Activated T-cell treated with anti-CD3 and anti-CD28 coated beads, Interleukin-2, amount 50 U/mL, for 24 hours (primary cell): ENCODE results near the gene ARHGAP18.
A peak's percentile ranks its signal among the peaks of the same experiment; 100 is the strongest.

Source experiments
- DNase-seq: peaks from one replicate; pipeline ENCODE4 v3.0.0-alpha.2; 2020
- H3K27ac Mint-ChIP-seq: 2 replicates; pipeline ENCODE4 v1.8.0; 2020; ENCODE audit warnings: mild to moderate bottlenecking, mixed read lengths
- H3K27me3 Mint-ChIP-seq: 2 replicates; pipeline ENCODE4 v1.8.0; 2020; ENCODE audit warnings: mixed read lengths
- H3K36me3 Mint-ChIP-seq: 2 replicates; pipeline ENCODE4 v1.8.0; 2020; ENCODE audit warnings: low read depth, mixed read lengths
- H3K4me1 Mint-ChIP-seq: 2 replicates; pipeline ENCODE4 v1.8.0; 2020; ENCODE audit warnings: low read depth, mixed read lengths
- H3K4me3 Mint-ChIP-seq: 2 replicates; pipeline ENCODE4 v1.8.0; 2020; ENCODE audit warnings: mild to moderate bottlenecking, moderate library complexity, mixed read lengths
- H3K9me3 Mint-ChIP-seq: 2 replicates; pipeline ENCODE4 v1.8.0; 2020; ENCODE audit warnings: mixed read lengths

The ARHGAP18 gene

DNA sequence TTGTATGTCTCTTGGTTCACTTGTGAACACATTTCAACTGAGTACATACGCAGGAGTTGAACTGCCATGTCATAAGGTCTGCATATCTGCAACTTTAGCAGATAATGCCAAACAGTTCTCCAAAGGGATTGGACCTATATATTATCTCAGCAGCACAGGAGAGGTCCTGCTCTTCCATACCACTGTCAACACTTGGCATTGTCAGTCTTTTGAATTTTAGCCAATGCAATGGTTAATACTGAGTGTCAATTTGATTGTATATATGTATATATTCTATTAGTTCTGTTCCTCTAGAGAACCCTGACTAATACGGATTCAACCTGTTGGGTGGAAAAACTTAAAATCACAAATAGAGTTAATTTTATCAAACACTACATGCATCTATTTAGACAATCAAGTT, 26.1 kb upstream of the ARHGAP18 start:
- Mint-ChIP-seq H3K4me3 (no peak overlapping the region), H3K36me3 (no peaks in the 10 kb centered on the region), H3K4me1 (peaks cover 6% of the 10 kb centered on the region), H3K9me3 (no peaks in the 10 kb centered on the region), H3K27ac (no peak overlapping the region), H3K27me3 (no peaks in the 10 kb centered on the region)
- no peak for DNase-seq

DNA sequence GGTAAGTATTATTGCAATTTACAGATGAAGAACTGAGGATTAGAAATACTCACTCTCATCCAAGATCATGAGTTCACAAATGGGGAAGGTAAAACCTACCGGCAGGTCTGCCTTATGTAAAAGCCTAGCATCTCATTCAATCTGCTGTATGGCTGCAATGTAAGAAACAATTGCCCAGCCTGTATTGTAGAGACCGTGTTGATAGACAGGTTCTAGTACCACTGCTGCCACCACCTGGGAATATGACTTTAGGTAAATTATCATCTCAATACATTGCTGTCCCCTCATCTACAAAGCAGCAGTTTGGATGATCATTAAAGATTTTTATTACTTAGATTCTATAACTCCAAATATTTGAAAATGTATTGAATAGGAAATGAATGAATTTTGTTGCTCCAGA, 23.3 kb upstream of the ARHGAP18 start:
- Mint-ChIP-seq H3K4me3 (no peak overlapping the region), H3K4me1 (peaks cover 12% of the 10 kb centered on the region), H3K27me3 (no peaks in the 10 kb centered on the region)

GRCh38 chr6:129732542-129732941, 22.6 kb upstream of the ARHGAP18 start:
- no peaks in the 10 kb centered on the region for H3K9me3 Mint-ChIP-seq
- H3K27ac Mint-ChIP-seq = no peak overlapping the region
- H3K27me3 Mint-ChIP-seq = no peaks in the 10 kb centered on the region
- H3K36me3 Mint-ChIP-seq = no peaks in the 10 kb centered on the region
- H3K4me1 Mint-ChIP-seq = peaks cover 12% of the 10 kb centered on the region
- no peak for DNase-seq
- no peak overlapping the region for H3K4me3 Mint-ChIP-seq

More for the DNA sequence above, 23.3 kb upstream of the ARHGAP18 start:
- H3K9me3 Mint-ChIP-seq = no peaks in the 10 kb centered on the region
- H3K36me3 Mint-ChIP-seq = no peaks in the 10 kb centered on the region
- no peak overlapping the region for H3K27ac Mint-ChIP-seq
- DNase-seq = no peak

DNA sequence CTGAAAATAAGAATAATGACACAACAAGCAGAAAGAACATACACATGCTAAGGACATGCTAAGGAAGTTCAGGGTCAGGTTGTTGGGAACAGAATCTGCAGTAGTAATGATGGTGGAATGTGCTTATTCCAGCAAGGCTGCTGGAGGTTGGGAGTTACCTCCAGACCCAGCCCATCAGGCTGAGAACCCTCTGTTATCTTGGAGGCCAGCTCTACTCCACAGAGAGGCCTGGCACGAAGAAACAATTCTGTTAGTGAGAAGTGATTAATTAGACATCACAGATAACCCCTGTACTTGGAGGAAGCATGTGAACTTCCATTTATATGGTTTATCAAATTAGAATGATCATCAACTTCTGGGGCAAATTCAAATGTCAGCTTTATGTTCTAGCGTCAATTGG, 22.1 kb upstream of the ARHGAP18 start:
- Mint-ChIP-seq H3K36me3 (no peaks in the 10 kb centered on the region), H3K27me3 (no peaks in the 10 kb centered on the region), H3K27ac (no peak overlapping the region), H3K4me3 (no peak overlapping the region), H3K4me1 (peaks cover 12% of the 10 kb centered on the region), H3K9me3 (no peaks in the 10 kb centered on the region)
- no peak for DNase-seq

- Mint-ChIP-seq H3K27ac (peak overlapping the region; percentile 22), H3K9me3 (no peaks in the 10 kb centered on the region), H3K36me3 (no peaks in the 10 kb centered on the region), H3K27me3 (no peaks in the 10 kb centered on the region), H3K4me3 (no peak overlapping the region), H3K4me1 (peaks cover 12% of the 10 kb centered on the region)
- no peak for DNase-seq
These were observed 21.5 kb upstream of the ARHGAP18 start for GRCh38 chr6:129731428-129731827.

DNA sequence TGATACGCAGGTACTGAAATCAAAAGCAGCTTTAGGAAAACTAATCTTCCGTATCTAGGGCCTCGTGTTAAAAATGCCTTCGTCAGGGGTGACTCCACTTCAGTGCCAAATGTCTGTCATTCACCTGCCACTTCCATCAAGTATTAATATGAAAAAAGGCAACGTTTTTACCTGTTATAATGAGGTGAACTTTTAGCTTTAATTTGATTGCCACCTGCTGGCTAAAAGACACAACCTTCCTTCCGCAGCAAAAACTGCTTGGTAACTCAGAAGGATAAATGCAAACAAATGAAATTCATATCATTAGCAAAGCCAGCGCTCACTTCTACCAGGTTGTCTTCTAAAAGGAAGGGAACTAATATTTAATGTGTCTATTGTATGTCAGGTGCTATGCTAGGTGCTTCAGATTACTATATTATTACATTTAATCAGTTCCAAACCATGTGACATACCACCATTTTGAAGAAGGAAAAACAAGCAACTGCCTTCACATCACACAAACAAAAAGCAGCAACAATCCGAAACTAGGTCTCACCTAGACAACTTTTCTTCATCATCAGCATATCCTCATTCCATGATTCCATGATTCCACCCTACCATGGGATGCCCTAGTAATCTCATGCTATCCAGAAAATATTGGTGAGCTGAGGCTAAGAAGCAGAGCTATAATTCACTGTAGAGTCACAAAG, 20.6 kb upstream of the ARHGAP18 start:
- peak overlapping the region; percentile 45 for H3K27ac Mint-ChIP-seq

GRCh38 chr6:129726650-129727049, 16.7 kb upstream of the ARHGAP18 start:
- no peak for DNase-seq
- no peaks in the 10 kb centered on the region for H3K27me3 Mint-ChIP-seq
- H3K36me3 Mint-ChIP-seq = no peaks in the 10 kb centered on the region
- H3K4me1 Mint-ChIP-seq = peaks cover 8% of the 10 kb centered on the region
- no peaks in the 10 kb centered on the region for H3K9me3 Mint-ChIP-seq
- H3K4me3 Mint-ChIP-seq = no peak overlapping the region
- H3K27ac Mint-ChIP-seq = no peak overlapping the region

More for the DNA sequence above, 20.6 kb upstream of the ARHGAP18 start:
- peaks cover 14% of the 10 kb centered on the region for H3K4me1 Mint-ChIP-seq
- no peaks in the 10 kb centered on the region for H3K27me3 Mint-ChIP-seq
- no peak overlapping the region for H3K4me3 Mint-ChIP-seq
- no peaks in the 10 kb centered on the region for H3K36me3 Mint-ChIP-seq
- no peaks in the 10 kb centered on the region for H3K9me3 Mint-ChIP-seq
- no peak for DNase-seq

DNA sequence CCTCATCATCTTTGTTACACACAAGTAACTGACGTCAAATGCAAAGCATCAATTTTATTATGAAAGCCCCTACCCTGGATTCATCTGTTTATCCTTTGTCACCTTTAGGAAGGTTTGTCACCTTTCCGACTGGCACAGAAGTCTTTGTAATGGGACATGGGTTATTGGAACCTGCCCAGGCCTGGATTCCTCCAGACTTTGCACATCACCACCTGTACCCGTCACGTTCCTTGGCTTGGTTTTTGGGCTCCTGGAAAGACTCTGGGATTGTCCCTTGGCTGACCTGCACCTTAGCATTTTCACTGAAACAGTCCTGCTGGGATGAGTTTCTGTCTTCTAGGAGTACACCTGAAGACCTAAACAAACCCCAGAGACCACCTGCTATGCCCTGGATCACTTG, 15.4 kb upstream of the ARHGAP18 start:
- H3K4me1 Mint-ChIP-seq = peaks cover 4% of the 10 kb centered on the region
- no peak overlapping the region for H3K4me3 Mint-ChIP-seq
- no peaks in the 10 kb centered on the region for H3K9me3 Mint-ChIP-seq
- no peaks in the 10 kb centered on the region for H3K27me3 Mint-ChIP-seq
- no peaks in the 10 kb centered on the region for H3K36me3 Mint-ChIP-seq
- no peak overlapping the region for H3K27ac Mint-ChIP-seq
- DNase-seq = no peak

GRCh38 chr6:129719692-129720091, 9.7 kb upstream of the ARHGAP18 start:
- Mint-ChIP-seq H3K27ac (no peak overlapping the region), H3K27me3 (no peaks in the 10 kb centered on the region), H3K9me3 (no peaks in the 10 kb centered on the region), H3K36me3 (no peaks in the 10 kb centered on the region), H3K4me1 (peaks cover 2% of the 10 kb centered on the region), H3K4me3 (no peak overlapping the region)
- DNase-seq = no peak

GRCh38 chr6:129717277-129717676, 7.3 kb upstream of the ARHGAP18 start:
- DNase-seq = no peak
- Mint-ChIP-seq H3K36me3 (no peaks in the 10 kb centered on the region), H3K4me3 (no peak overlapping the region), H3K27ac (no peak overlapping the region), H3K27me3 (no peaks in the 10 kb centered on the region), H3K4me1 (peaks cover 4% of the 10 kb centered on the region), H3K9me3 (no peaks in the 10 kb centered on the region)

DNA sequence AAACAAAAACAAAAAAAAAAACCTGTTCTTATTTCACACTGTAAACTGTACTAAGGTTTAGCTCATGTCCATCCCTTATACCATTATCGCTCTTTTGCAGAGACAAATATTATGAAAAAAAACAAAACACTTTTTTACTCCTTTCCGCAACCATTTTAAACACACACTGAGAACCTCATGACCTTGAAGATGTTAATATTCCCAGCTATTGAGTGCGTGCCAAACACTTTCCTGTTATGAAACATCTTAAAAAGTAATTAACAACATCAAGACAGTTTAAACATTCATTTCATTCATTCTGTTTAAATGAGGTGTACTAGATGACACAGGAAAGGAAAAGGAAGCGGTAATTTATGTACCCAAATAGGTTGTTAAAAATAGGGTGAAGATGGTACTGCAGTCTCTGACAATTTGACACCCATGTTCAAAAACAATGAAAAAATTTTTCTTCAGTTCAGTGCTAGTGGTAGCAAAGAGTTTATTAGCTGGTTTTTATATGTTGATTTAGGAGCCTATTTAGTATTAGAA, 3.9 kb upstream of the ARHGAP18 start:
- H3K27ac Mint-ChIP-seq = no peak overlapping the region

GRCh38 chr6:129711271-129711631, 1.3 kb upstream of the ARHGAP18 start:
- DNase-seq = no peak
- Mint-ChIP-seq H3K36me3 (peaks cover 4% of the 10 kb centered on the region), H3K27me3 (peaks cover 7% of the 10 kb centered on the region), H3K4me1 (peaks cover 35% of the 10 kb centered on the region), H3K9me3 (no peaks in the 10 kb centered on the region), H3K4me3 (peak overlapping the region; percentile 41), H3K27ac (no peak overlapping the region)

More for the DNA sequence above, 3.9 kb upstream of the ARHGAP18 start:
- Mint-ChIP-seq H3K27me3 (peaks cover 7% of the 10 kb centered on the region), H3K36me3 (peaks cover 4% of the 10 kb centered on the region), H3K4me3 (no peak overlapping the region), H3K9me3 (no peaks in the 10 kb centered on the region), H3K4me1 (peaks cover 24% of the 10 kb centered on the region)
- DNase-seq = no peak

- H3K4me3 Mint-ChIP-seq = peak overlapping the region; percentile 94
- peak overlapping the region; percentile 53 for H3K27ac Mint-ChIP-seq
- no peaks in the 10 kb centered on the region for H3K9me3 Mint-ChIP-seq
- H3K36me3 Mint-ChIP-seq = peaks cover 6% of the 10 kb centered on the region
- peaks cover 35% of the 10 kb centered on the region for H3K4me1 Mint-ChIP-seq
- DNase-seq = no peak
- H3K27me3 Mint-ChIP-seq = peaks cover 7% of the 10 kb centered on the region
These were observed 683 bp upstream of the ARHGAP18 start for GRCh38 chr6:129710450-129711270.

- peaks cover 7% of the 10 kb centered on the region for H3K27me3 Mint-ChIP-seq
- peaks cover 6% of the 10 kb centered on the region for H3K36me3 Mint-ChIP-seq
- H3K27ac Mint-ChIP-seq = peak overlapping the region; percentile 89
- peaks cover 35% of the 10 kb centered on the region for H3K4me1 Mint-ChIP-seq
- H3K9me3 Mint-ChIP-seq = no peaks in the 10 kb centered on the region
- peak overlapping the region; percentile 94 for H3K4me3 Mint-ChIP-seq
- no peak for DNase-seq
These were observed 695 bp downstream of the ARHGAP18 start for GRCh38 chr6:129709196-129709768.
